Activated T-helper 1 cell treated with Interleukin-2 at 50 U/mL for 16 hours (primary cell): ENCODE results near the gene NDST4.

ENCODE experiments used
- DNase-seq: peaks from one replicate; pipeline ENCODE4 v3.0.0-alpha.2; 2020; ENCODE audit warnings: low read depth

Gene NDST4

GRCh38 chr4:114783215-114783595 lies 330.2 kb downstream of the NDST4 start:
- no peak for DNase-seq

GRCh38 chr4:114782415-114783214 lies 330.8 kb downstream of the NDST4 start:
- no peak for DNase-seq

GRCh38 chr4:114780205-114780604 lies 333.2 kb downstream of the NDST4 start:
- DNase-seq = no peak
